Urinary bladder (tissue), 4 donors: Measurements from ENCODE around the gene TMEM154. TPM values are rescaled to one million over a fixed set of nuclear protein-coding genes. Genes with fewer than 3 reads are reported as not detected.

Source experiments
- DNase-seq: peaks from one replicate; pipeline ENCODE4 v3.0.0-alpha.2; 2015; ENCODE audit errors: extremely low spot score
- H3K27ac ChIP-seq: one replicate; pipeline ENCODE4 v1.5.1; 2013; ENCODE audit warnings: low read depth, mild to moderate bottlenecking, moderate library complexity
- H3K36me3 ChIP-seq: one replicate; pipeline ENCODE4 v1.6.1; 2013; ENCODE audit warnings: mild to moderate bottlenecking, moderate library complexity; ENCODE audit not compliant: insufficient read depth
- H3K4me1 ChIP-seq: one replicate; pipeline ENCODE4 v1.6.1; 2013; ENCODE audit warnings: mild to moderate bottlenecking, moderate library complexity; ENCODE audit not compliant: insufficient read depth
- H3K4me3 ChIP-seq: one replicate; pipeline ENCODE4 v1.5.1; 2013; ENCODE audit warnings: low read depth, low read length
- WGBS: extraction: QIAGEN DNeasy Blood & Tissue Kit; methylation state at CpG from one replicate; pipeline ENCODE4 v1.1.7; 2013; 5-methylcytosine and 5-hydroxymethylcytosine counted together
- polyA plus RNA-seq: library from polyadenylated mRNA; stranded (reverse); fragments of 200-250 nt; gene quantifications from one replicate; pipeline ENCODE4 v1.2.3, GENCODE V29; 2013
- total RNA-seq: library from RNA; depleted of rRNA; stranded (reverse); fragments of >200 nt; gene quantifications from one replicate; pipeline ENCODE4 v1.2.3, GENCODE V29; 2014
- donor health status: healthy with polysubstance abuse.
- donor health status: healthy.

Gene TMEM154
- total and polyA plus RNA-seq, 2 donors = 2.0 to 17.2 TPM

DNA sequence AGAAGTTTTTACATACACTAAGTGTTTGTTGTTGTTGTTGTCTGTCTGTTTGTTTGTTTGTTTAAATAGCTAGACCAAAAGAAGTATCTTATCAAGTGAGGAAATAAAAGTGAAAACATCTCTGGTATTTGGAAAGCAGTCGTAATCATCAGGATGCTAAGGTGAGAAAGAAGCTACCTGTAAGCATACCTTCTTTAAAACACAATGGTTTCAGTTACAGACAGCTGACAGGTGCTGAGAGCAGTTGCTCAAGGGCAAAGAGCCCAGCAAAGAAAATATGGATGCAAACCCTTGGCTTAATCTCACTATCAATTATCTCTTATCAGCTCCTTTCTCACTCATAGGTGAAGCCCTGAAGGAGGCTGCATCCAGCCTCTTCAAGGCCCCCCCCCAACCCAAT, 101.1 kb downstream of the TMEM154 start:
- 71% methylated on average over 1 of the region's 1 CpG for WGBS
- no peak overlapping the region for H3K4me3 ChIP-seq
- DNase-seq = no peak
- H3K36me3 ChIP-seq = no peaks in the 10 kb centered on the region
- no peak overlapping the region for H3K27ac ChIP-seq
- no peaks in the 10 kb centered on the region for H3K4me1 ChIP-seq

DNA sequence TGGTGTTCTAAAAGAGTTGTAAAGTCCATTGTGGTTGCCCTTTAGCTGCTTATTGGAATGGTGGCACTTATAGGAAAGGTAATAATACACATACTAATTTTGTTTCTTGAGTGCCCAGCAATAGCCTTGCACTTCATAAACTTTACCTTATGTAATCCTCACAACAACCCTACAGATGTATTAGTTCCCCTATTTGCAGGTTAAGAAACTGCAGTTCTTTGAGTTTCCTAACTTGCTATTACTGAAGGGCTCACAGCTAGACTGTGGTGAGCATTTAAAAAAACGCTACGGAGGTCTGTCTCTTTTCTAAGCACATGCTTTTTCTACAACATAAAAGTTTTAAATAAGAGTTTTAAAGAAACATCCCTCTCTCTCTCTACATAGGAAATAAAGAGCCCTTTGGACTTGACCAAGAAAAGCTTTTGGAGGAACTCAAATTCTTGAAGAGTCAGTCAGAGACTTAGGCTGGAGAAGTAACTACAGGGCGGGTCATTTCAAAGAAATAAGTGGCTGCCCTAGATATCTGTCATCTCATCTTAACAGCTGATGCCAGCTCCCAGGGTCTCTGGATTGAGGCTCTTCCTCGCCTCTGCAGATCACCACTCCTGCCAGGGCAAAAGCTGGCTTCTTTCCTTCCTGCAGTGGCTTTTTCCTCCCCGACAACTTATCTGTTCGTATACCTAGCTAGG, 101.9 kb downstream of the TMEM154 start:
- Histone ChIP-seq H3K36me3 (no peaks in the 10 kb centered on the region), H3K4me3 (no peak overlapping the region), H3K4me1 (no peaks in the 10 kb centered on the region), H3K27ac (no peak overlapping the region)
- DNase-seq = no peak
- 61% methylated on average over 6 of the region's 6 CpGs for WGBS

DNA sequence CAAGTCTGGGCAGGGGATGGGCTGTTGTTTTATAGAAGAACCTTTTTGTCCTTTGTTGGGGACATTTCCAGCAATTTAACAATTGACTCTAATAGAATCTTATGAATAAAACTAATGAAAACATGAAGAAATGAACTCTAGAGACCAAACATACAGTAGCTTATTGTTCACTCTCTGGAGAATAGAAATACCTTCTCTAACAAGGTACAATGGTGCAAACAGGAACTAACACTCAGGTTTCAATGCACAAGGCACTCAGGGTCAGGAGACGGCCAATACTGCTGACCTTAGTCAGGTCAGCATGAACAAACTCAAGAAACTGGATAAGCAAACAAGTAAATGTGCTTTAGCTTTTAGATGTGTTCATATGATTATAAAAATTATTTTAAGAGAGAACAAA, 104.3 kb downstream of the TMEM154 start:
- WGBS = 81% methylated on average over 1 of the region's 1 CpG
- H3K4me3 ChIP-seq = no peak overlapping the region
- DNase-seq = no peak
- H3K27ac ChIP-seq = no peak overlapping the region
- no peaks in the 10 kb centered on the region for H3K36me3 ChIP-seq
- H3K4me1 ChIP-seq = no peaks in the 10 kb centered on the region

DNA sequence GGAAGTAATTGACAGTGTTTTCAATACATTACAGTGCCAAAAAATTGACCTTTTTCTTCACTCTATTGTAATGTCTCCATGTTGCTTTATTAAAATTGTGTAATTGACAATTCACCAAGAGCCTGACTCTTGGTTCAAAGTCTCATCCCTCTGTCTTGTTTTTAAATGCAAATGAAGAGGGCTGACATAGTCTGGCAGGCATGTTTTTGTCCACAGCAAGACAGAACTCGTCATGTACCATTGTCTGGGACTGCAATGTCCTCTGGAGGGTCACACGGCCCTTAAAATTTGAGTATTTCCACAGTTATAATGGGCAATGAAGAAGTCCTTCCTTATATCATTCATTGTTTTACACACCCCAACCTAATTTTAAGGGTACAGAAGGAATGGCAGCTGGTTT, 105.9 kb downstream of the TMEM154 start:
- no peaks in the 10 kb centered on the region for H3K36me3 ChIP-seq
- 87% methylated on average over 2 of the region's 2 CpGs for WGBS
- no peaks in the 10 kb centered on the region for H3K4me1 ChIP-seq
- DNase-seq = no peak
- no peak overlapping the region for H3K4me3 ChIP-seq
- H3K27ac ChIP-seq = no peak overlapping the region

DNA sequence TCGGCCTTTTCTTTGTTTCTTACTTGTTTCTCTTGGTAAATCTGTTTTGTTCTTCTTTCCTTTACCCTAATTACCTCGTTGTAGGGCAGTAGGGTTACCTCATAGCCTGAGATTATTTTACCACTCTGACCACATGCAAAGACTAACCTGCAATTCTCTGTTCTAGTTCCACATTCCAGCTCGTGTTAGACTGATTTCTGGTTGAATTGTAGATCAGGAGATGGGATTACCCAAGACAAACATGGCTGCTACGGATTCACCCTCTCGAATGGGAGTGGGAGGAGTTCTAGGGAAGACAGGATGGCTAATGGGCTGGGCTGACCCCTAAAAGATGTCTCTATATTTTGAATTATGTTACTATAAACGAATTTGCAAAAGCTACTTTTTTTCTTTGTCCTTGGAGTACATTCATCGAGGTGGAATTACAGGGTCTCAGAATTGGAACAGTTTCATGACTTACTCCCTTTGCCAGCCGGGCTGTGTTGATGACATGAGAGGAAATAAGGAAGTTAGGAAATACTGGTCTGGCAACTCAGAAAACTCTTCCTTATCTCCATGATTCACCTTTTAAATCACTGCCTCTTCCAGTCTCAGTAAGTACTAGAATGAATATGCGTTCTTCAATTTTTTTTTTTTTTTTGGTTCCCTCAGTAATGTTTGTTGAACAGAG, 107.2 kb downstream of the TMEM154 start:
- DNase-seq = no peak
- H3K4me1 ChIP-seq = no peaks in the 10 kb centered on the region
- no peaks in the 10 kb centered on the region for H3K36me3 ChIP-seq
- H3K27ac ChIP-seq = no peak overlapping the region
- 39% methylated on average over 9 of the region's 9 CpGs for WGBS
- no peak overlapping the region for H3K4me3 ChIP-seq

DNA sequence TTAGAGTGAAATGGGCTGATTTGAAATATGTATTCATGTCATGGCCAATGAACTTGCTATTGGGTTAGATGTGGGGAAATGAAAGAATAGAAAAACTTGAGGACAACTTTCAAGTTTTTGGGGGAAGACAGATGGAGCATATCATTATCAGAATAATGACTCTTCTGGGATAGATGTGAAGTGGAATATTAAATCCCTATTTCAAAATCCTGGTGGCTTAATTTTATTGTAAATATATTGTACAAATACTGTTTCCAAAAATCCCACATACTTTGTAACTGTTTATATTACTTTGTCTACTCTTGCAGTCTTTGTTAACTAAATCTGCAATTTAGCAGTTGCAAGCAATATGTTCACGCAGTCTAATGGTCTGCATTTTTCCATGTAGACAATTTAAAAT, 108.0 kb downstream of the TMEM154 start:
- Histone ChIP-seq H3K4me1 (no peaks in the 10 kb centered on the region), H3K4me3 (no peak overlapping the region), H3K36me3 (no peaks in the 10 kb centered on the region), H3K27ac (no peak overlapping the region)
- WGBS = 55% methylated on average over 1 of the region's 1 CpG
- no peak for DNase-seq

DNA sequence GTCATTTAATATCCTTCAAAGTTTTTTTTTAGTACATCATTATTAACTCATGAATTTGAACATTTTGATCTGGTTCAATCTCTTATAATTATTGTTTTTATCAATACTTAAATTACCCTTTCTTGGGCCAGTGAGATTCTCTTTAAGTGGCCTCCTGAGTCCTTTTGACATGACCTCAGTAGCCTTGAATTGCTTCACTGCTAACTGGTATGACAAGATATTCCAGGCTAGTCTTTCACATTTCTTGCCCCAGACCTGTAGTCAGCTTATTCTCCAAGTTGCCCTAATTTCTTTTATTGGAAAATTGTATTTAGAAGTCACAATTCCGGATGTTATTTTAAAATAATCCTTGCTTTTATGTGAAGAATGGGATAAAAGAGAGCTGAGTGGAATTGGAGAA, 108.5 kb downstream of the TMEM154 start:
- H3K4me3 ChIP-seq = no peak overlapping the region
- DNase-seq = no peak
- H3K36me3 ChIP-seq = no peaks in the 10 kb centered on the region
- H3K4me1 ChIP-seq = no peaks in the 10 kb centered on the region
- no peak overlapping the region for H3K27ac ChIP-seq
- WGBS = 44% methylated on average over 1 of the region's 1 CpG

Other genes starting within 250 kb of the TMEM154 start
- gene FBXW7, start 143.9 kb downstream of the TMEM154 start, total RNA-seq = 101 TPM
- 7.9 TPM for gene FBXW7, start 143.9 kb downstream of the TMEM154 start, polyA plus RNA-seq
- 2.9 TPM for gene TIGD4, start 99.7 kb upstream of the TMEM154 start, total RNA-seq
- gene TIGD4, start 99.7 kb upstream of the TMEM154 start, polyA plus RNA-seq = 0.20 TPM
- 64.6 TPM for gene ARFIP1, start 100.0 kb upstream of the TMEM154 start, total RNA-seq
- gene ARFIP1, start 100.0 kb upstream of the TMEM154 start, polyA plus RNA-seq = 23.4 TPM